Breast epithelium (tissue), 4 donors: ENCODE data around the gene ACOXL. TPM values are rescaled to one million over a fixed set of nuclear protein-coding genes. Genes with fewer than 3 reads are reported as not detected.

Source experiments
- DNase-seq, 2 donors: peaks; one replicate each; pipeline ENCODE4 v3.0.0-alpha.2; 2019; ENCODE audit warnings: low spot score in 2 of 2
- H3K27ac ChIP-seq, 2 donors: fragments of 200-600 bp; sonication (generic) in 1 of 2; one replicate each; pipeline ENCODE4 v1.5.1; 2016 to 2019; ENCODE audit warnings: mild to moderate bottlenecking in 1 of 2
- H3K27me3 ChIP-seq, 2 donors: fragments of 200-600 bp; sonication (generic) in 1 of 2; one replicate each; pipeline versions ENCODE4 v1.5.1 to v1.6.0; 2017 to 2019; ENCODE audit warnings: control low read depth in 1 of 2, mild to moderate bottlenecking in 1 of 2
- H3K36me3 ChIP-seq: fragments of 200-600 bp; one replicate; pipeline ENCODE4 v1.5.1; 2019
- H3K4me1 ChIP-seq, 2 donors: fragments of 200-600 bp; sonication (generic); one replicate each; pipeline ENCODE4 v1.5.1; 2016 to 2019; ENCODE audit warnings: control low read depth in 1 of 2
- H3K4me3 ChIP-seq, 3 donors: fragments of 200-600 bp; sonication (generic); 1 replicate in 2 of 3; 2 replicates in 1 of 3; pipeline ENCODE4 v1.5.1; 2016 to 2019; ENCODE audit warnings: mild to moderate bottlenecking in 3 of 3, moderate library complexity in 2 of 3
- H3K9me3 ChIP-seq, 2 donors: fragments of 200-600 bp; sonication (generic) in 1 of 2; one replicate each; pipeline ENCODE4 v1.5.1; 2016 to 2019; ENCODE audit warnings: control low read depth in 1 of 2
- CTCF ChIP-seq, 3 donors: fragments of 450-650 bp; IDR thresholded peaks; one replicate each; pipeline ENCODE4 v1.5.1; 2016 to 2017; ENCODE audit warnings: antibody characterized with exemption in 3 of 3, mild to moderate bottlenecking in 3 of 3, moderate library complexity in 3 of 3
- POLR2A ChIP-seq: fragments of 450-650 bp; IDR thresholded peaks from one replicate; pipeline ENCODE4 v1.6.1; 2016; ENCODE audit warnings: antibody characterized with exemption, mild to moderate bottlenecking, moderate library complexity
- POLR2AphosphoS5 ChIP-seq, 3 donors: sonication (generic); formaldehyde crosslinking; IDR thresholded peaks; one replicate each; pipeline ENCODE4 v1.6.1; 2017; ENCODE audit warnings: antibody characterized with exemption in 3 of 3
- intact Hi-C: fragments of 100-400 bp; cut with DNase I; formaldehyde crosslinking; loops from one replicate; pipeline ENCODE4 v1.15.1; 2023; ENCODE audit warnings: low total_unique reads
- total RNA-seq, 3 donors: library from RNA; depleted of rRNA; stranded (reverse); fragments of >200 nt; gene quantifications; one replicate each; pipeline ENCODE4 v1.1.0, GENCODE V29; 2016

The ACOXL gene
- total RNA-seq, 3 donors from 2014 or later, result not detected

- TF ChIP-seq POLR2AphosphoS5 (IDR thresholded peaks at IDR 0.05) (peak in 1 of 3 donors; percentile 11), POLR2A (no peak)
- H3K27ac ChIP-seq, result peak overlapping the region; percentile 95 to 96
- DNase-seq, result peak; percentile 30 to 57
Measured at GRCh38 chr2:111121028-111121827, 388.9 kb downstream of the ACOXL start.

GRCh38 chr2:111121828-111122630 lies 389.7 kb downstream of the ACOXL start:
- Histone ChIP-seq H3K4me3 (peak overlapping the region; percentile 82 to 90 (median 90)), H3K27ac (peak overlapping the region; percentile 95 to 96), H3K9me3 (no peaks in the 10 kb centered on the region), H3K4me1 (peaks cover 0 to 3% of the 10 kb centered on the region in 2 donors), H3K27me3 (no peaks in the 10 kb centered on the region), H3K36me3 (no peaks in the 10 kb centered on the region)
- peak in 1 of 3 donors; percentile 20 for TF ChIP-seq CTCF (IDR thresholded peaks at IDR 0.05)
- TF ChIP-seq POLR2A, result peak; percentile 35
- TF ChIP-seq POLR2AphosphoS5 (IDR thresholded peaks at IDR 0.05), result peak in 2 of 3 donors; percentile 11 to 20
- intact Hi-C loops, result no loop called here
- peak; percentile 74 to 77 for DNase-seq

More at GRCh38 chr2:111121028-111121827, 388.9 kb downstream of the ACOXL start:
- Histone ChIP-seq H3K4me3 (peak overlapping the region; percentile 82 to 90 (median 90)), H3K9me3 (no peaks in the 10 kb centered on the region), H3K4me1 (peaks cover 0 to 3% of the 10 kb centered on the region in 2 donors), H3K36me3 (no peaks in the 10 kb centered on the region), H3K27me3 (no peaks in the 10 kb centered on the region)
- intact Hi-C loops, result no loop called here

GRCh38 chr2:111122631-111123421 lies 390.5 kb downstream of the ACOXL start:
- DNase-seq, result peak; percentile 79 to 90

GRCh38 chr2:111123751-111124150 lies 391.4 kb downstream of the ACOXL start:
- DNase-seq, result no peak
- intact Hi-C loops, result no loop called here
- H3K27ac ChIP-seq, result no peak overlapping the region
- no peaks in the 10 kb centered on the region for H3K9me3 ChIP-seq
- peaks cover 0 to 3% of the 10 kb centered on the region in 2 donors for H3K4me1 ChIP-seq
- peak overlapping the region; percentile 82 to 90 (median 90) for H3K4me3 ChIP-seq
- H3K36me3 ChIP-seq, result no peaks in the 10 kb centered on the region
- no peak for TF ChIP-seq CTCF (IDR thresholded peaks at IDR 0.05)
- TF ChIP-seq POLR2AphosphoS5 (IDR thresholded peaks at IDR 0.05), result no peak
- no peak for TF ChIP-seq POLR2A
- H3K27me3 ChIP-seq, result no peaks in the 10 kb centered on the region

More at GRCh38 chr2:111122631-111123421, 390.5 kb downstream of the ACOXL start:
- intact Hi-C loops, result no loop called here
- TF ChIP-seq POLR2A, result peak; percentile 33
- TF ChIP-seq CTCF (IDR thresholded peaks at IDR 0.05), result no peak
- TF ChIP-seq POLR2AphosphoS5 (IDR thresholded peaks at IDR 0.05), result peak; percentile 64 to 77 (median 73)
- peak overlapping the region; percentile 82 to 90 (median 90) for H3K4me3 ChIP-seq
- no peaks in the 10 kb centered on the region for H3K36me3 ChIP-seq
- H3K27ac ChIP-seq, result peak overlapping the region; percentile 95 to 96
- no peaks in the 10 kb centered on the region for H3K27me3 ChIP-seq
- peaks cover 0 to 3% of the 10 kb centered on the region in 2 donors for H3K4me1 ChIP-seq
- H3K9me3 ChIP-seq, result no peaks in the 10 kb centered on the region

- intact Hi-C loops, result no loop called here
- H3K4me1 ChIP-seq, result peaks cover 0 to 3% of the 10 kb centered on the region in 2 donors
- TF ChIP-seq CTCF (IDR thresholded peaks at IDR 0.05) (no peak), POLR2AphosphoS5 (IDR thresholded peaks at IDR 0.05) (no peak), POLR2A (no peak)
- no peaks in the 10 kb centered on the region for H3K27me3 ChIP-seq
- no peaks in the 10 kb centered on the region for H3K9me3 ChIP-seq
- H3K4me3 ChIP-seq, result no peak overlapping the region
- H3K27ac ChIP-seq, result no peak overlapping the region
- no peaks in the 10 kb centered on the region for H3K36me3 ChIP-seq
- no peak for DNase-seq
Measured at GRCh38 chr2:111126581-111126980, 394.2 kb downstream of the ACOXL start.
